CD4-positive, alpha-beta T cell treated with Interleukin-1 beta for 1 hour (primary cell): ENCODE results near the gene AQP11.
"Not testable (repeated sequence)": the region's sequence is repeated elsewhere in the genome, so short reads cannot be mapped to it uniquely, and the experiment has no call there.

Source experiments
- DNase-seq, 2 donors: peaks; one replicate each; pipeline ENCODE4 v3.0.0-alpha.2; 2020 to 2022

The AQP11 gene, protein sequence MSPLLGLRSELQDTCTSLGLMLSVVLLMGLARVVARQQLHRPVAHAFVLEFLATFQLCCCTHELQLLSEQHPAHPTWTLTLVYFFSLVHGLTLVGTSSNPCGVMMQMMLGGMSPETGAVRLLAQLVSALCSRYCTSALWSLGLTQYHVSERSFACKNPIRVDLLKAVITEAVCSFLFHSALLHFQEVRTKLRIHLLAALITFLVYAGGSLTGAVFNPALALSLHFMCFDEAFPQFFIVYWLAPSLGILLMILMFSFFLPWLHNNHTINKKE

DNA sequence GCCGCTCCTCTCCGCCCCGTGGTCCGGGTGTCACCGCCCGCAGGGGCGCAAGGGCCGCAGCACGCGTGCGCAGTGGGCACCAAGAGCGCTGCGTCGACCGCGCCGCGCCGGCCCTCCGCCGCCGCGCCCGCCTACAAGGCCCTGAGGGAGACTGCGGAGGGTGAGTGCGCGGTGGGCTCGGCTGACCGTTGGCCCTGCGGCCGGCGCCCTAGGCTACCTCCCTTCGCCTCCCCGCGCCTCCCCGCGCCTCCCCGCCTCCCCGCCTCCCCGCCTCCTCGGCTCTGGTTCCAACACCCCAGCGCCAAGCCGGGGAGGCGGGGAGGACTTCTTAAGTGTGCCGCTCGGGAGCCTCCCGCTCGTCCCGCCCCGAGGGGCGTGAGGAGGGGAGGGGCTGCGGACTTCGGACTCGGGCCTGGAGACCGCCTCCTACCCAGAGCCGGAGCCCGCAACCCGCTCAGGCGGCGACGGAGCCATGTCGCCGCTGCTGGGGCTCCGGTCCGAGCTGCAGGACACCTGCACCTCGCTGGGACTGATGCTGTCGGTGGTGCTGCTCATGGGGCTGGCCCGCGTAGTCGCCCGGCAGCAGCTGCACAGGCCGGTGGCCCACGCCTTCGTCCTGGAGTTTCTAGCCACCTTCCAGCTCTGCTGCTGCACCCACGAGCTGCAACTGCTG, at the start of gene AQP11:
Gene AQP11, plus strand, starts transcription at position 433 of the 673 bp plus-strand sequence. Its CDS starts 40 bp downstream, at position 473.
- peak; percentile 47 to 61 for DNase-seq

DNA sequence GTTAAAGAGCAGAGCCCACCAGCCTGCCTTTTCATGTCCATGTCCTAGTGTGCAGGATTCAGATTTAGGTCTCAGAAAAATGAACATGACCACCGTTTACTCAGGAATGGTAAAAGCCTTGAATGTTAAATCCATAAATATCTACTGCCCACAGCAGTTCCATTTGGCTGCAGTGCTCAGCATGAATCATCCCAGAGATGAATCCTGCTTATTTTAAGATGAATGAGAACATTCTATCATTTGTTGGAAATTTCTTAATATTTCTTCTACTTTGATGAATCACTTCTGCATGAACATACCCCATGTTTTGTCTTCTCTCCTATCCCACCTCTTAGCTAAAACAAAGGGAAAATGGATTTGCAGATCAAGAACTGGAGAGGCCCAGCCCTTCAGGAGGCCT, 47.5 kb upstream of the AQP11 start:
- DNase-seq = no peak

DNA sequence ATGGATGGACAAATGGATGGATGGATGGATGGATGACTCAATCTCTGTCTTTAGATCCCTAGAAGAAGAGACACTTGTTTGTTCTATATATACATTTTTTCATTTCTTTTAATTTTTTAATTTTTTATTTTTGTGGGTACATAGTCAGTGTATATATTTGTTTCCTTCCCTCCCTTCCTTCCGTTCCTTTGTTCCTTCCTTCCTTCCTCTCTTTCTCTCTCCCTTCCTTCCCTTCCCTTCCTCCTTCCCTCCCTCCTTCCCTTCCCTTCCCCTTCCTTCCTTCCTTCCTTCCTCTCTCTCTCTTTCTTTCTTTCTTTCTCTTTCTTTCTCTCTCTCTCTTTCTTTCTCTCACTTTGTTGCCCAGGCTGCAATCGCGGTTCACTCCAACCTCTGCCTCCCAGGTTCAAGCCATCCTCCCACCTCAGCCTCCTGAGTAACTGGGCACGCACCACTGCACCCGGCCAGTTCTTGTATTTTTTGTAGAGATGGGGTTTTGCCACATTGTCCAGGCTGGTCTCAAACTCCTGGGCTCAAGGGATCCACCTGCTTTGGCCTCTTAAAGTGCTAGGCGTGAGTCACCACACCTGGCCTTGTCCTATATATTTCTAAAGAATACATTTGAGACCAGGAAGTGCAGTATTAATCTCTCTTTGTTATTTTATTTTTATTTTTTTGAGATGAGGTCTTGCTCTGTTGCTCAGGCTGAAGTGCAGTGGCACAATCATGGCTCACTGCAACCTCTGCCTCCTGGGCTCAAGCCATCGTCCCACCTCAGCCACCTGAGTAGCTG, 42.5 kb upstream of the AQP11 start:
- DNase-seq = no peak

DNA sequence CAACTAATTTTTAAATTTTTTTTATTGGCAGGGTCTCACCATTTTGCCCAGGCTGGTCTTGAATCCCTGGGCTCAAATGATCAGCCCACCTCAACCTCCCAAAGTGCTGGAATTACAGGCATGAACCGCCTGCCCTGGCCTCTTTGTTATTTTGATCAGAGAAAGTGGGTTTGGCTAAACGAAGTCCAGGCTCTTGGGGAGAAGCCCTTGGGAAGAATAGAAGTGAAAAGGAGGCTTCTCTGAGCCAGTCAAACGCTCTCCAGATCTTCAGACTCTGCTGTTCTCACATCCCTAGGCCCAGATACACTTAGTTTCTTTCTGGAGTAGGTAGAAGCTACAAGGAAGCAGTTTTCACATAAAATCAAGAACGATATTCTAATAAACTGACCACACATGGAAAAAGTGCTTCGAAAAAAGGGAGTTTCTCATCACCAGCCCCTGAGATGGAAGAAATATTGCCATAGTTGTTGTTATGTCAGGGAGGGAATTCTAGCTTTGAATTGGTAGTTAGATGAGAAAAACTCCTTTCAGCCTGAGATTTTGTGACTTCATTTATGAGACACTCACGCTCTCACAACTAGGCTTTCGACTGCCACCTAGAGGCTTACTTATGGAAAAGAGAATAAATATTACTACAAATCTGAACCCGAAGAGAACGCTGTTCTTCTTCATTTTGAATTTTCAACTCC, 41.7 kb upstream of the AQP11 start:
- DNase-seq = peak; percentile 24 to 50

DNA sequence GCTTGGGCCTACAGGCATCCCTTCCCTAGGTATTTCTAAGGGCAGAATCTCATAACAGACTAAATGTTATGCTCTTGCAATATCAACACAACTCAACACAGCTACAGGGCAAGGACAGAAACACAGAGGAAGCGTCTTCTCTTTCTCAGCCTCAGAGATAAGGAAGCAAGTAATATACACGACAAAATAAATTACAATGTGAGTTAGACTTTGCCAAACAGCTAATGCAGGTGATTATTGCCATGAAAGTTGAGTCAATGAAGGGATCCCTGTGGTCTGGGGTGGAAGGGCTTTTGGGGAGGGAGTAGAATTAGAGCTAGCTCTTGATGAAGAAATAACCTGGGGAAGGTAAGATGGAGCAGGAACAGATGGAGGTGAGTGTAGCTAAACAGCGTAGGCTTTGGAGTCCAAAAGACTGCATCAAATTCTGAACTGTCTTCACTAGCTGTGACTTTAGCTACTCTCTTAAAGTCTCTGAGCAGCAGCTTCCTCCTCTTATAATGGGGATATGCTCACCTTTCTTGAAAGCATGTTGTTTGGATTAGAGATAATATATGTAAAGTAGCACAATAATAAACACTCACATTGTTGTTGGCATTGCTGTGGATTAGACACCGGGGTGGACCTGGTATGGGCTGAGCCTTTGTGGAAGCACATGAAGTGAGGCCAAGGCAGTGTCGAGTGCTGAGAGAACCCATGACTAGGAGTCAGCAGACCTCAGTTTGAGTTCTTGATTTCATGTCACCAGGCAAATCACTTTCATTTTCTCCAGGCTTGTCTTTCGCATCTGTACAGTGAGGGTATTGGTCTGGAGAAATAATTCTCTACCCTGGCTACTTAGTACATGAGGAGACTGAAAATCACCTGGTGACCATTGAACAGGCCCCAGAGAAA, 41.0 kb upstream of the AQP11 start:
- no peak for DNase-seq

DNA sequence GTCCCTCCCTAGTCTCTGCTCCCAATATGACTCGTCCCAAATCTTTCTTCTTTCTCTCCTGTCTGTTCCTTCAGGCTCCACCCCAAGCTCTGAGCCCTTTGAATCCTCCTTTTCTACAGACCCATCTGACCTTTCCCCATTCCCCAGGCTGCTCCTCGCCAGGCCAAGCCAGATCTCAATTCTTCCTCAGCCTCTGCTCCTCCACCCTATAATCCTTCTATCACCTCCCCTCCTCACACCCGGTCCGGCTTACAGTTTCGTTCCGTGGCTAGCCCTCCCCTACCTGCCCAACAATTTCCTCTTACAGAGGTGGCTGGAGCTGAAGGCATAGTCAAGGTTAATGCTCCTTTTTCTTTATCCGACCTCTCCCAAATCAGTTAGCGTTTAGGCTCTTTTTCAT, 38.3 kb upstream of the AQP11 start:
- DNase-seq = not testable (repeated sequence)

DNA sequence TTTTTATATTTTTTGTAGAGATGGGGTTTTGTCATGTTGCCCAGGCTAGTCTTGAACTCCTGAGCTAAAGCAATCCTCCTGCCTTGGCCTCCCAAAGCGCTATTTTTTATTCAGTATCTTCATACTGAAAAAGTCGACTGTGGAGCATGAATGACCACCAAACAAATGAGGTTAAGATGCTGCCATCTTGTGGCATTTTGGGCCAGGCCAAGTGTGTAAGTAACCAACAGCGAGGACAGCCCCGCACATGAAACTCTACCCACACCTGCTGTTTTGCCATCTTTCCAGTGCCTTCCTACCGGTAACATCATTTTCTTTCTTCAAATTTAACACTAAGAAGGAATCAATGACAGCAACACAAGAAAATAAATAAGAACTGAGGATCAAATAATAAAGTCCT, 32.2 kb upstream of the AQP11 start:
- no peak for DNase-seq

DNA sequence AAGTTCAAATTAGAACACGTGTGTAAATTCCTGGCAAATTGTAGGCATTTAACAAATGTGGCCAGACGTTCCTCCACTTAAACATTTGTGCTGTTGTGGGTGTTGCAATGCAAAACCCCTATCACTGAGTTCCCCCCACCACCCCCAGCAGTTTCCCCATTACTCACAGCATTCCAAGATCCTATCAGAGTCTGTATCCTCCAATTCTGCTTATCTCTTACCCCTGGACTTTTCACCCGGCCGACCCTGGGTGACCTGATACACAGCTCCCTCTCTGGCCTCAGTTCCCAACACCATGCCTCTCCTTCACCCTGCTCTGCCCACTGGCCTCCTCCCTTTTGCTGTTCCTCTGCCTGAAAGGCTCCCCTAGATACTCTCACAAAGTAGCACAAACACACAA, 31.4 kb upstream of the AQP11 start:
- no peak for DNase-seq

DNA sequence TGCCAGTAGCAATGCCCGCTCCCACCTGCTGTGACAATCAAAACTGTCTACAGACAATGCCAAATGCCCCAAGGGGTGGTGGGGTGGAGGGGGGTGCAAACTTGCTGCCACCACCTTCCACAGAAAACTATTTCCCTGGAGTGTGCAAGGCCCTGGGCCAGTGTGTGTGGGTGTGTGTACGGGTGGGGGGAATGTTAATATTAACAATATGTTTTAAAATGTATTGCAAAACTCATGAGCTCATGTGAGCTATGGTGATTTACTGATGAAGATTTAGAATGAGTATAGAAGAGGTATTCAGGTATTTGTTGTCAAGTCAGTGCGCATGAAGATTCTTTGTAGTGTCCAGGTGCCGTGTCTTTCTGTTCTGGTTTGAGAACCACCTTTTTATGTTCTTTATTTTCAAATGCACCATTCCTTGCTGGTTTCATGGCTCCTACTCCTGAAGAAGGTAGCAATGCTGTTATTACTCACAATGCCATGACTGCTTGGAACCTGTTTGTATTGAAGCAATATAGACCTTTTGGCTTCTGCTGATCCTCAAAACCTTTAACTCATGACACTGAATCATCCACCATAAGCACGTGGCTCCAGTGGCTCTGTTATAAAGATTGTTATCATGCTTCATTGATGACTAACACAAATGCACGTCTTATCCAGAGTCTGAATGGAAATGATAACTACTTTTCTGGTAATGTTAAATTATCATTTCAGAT, 29.9 kb upstream of the AQP11 start:
- no peak for DNase-seq

DNA sequence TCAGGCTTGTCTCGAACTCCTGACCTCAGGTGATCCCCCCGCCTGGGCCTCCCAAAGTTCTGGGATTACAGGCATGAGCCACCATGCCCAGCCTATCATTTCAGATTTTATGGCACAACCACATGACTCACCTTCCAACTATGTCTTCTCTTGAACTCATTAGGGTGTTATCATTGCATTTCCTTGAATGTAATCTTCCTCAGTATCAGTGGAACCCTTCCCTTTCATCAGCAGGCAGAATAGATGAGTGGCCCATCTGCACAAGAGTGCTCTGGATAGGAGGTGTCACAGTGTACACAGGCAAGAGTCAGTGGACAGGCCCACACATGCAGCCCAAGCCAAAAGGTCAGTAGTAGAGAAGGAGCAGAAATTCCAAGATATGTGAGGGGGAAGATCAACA, 29.1 kb upstream of the AQP11 start:
- no peak for DNase-seq

DNA sequence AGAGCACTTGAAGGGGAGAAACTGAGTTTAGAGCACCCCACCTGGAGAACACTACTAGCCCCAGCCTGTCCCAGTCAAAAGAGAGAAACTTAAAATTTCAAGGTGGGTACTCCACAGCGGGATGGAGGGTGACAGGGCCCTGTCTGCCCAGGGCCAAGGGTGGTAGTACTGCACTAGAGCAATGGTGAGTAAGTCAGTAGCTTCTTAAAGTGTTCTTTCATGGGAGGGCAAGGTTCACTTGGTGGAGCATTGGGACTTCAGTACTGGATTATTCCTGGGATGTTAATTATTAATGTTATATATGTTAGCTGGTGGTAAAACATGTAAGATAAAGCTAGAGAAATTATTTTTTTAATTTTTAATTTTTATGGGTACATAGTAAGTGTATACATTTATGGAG, 28.5 kb upstream of the AQP11 start:
- DNase-seq = no peak

DNA sequence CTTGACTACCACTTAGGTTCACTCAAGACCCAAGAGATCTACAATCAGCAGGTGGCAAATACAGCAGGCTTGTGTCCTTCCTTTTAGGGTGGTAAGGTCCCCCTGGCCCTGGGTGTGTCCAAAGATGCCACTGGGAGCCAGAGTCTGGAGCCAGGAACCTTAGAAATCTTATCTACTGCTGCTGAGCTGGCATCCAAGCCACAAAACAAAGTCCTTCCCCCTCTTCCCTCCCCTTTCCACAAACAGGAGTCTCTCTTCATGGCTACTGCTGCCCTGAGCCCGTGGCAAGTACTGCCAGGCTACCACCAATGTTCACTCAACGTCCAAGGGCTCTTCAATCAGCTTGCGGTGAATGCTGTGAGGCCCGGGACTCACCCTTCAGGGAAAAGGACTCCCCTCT, 21.4 kb upstream of the AQP11 start:
- no peak for DNase-seq

DNA sequence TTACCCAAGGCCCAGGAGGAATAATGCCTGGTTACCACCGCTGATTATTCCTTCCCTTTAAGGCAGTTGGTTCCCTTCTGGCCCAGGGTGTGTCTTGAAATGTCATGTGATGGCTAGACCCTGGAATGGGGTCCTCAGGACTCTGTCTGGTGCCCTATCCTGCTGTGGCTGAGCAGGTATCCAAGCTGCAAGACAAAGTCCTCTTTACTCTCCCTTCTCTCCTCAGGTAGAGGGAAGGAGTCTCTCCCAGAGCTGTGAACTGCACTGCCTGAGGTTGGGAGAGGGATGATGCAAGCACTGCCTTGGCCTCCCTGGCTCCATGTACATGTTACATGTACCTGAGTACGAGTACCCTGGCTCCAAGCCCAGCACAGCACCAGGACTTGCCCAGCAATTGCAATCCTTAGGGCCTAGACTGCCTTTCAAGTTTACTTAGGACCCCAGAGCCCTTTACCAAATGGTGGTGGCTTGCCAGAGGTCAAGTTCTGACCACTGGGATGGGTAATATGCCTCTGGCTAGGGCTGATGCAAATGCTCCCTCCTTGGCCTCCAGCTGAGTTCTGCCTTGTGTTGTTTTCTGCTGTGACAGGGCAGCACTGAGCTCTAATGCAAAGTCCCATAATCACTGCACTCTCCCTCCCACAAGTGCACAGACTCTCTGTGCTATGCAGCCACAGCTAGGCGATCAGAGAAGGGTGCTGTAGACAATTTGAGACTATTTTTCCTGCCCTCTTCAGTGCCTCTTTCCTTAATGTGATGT, 20.7 kb upstream of the AQP11 start:
- DNase-seq = no peak

DNA sequence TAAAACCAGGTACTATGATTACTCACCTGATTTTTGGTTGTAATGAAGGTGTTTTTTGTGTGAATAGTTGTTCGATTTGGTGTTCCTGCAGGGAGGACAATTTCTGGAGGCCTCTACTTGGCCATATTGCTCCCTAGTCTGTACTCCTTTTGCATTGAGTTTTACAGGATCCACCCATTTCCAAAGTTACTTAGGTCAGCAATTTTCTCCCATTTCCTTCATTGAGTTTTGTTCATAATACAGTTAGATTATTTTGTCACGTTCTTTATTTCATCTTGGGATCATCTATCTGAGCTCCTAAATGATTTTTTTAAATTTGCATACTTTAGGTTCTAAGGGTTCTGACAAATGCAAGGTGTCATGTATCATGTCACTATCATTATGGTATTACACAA, 20.1 kb upstream of the AQP11 start:
- DNase-seq = no peak

DNA sequence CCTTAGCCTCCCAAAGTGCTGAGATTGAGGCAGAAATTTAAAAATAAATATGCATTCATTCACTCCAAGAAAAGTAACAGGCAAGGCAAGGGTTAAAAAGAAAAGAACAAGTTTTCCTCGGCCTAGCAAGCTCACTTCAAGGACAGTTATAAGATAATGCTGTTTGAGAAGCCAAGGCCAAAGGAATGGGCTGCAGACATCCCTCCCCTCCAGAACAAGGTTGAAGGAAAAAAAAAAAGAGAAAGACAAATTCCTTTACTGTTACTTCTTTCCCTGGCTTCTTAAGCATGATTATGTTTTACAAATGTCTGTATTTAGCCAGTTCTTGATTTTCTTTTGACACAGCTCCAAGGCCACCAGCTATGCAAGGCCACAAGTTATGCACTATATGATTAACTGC, 18.9 kb upstream of the AQP11 start:
- DNase-seq = not testable (repeated sequence)

DNA sequence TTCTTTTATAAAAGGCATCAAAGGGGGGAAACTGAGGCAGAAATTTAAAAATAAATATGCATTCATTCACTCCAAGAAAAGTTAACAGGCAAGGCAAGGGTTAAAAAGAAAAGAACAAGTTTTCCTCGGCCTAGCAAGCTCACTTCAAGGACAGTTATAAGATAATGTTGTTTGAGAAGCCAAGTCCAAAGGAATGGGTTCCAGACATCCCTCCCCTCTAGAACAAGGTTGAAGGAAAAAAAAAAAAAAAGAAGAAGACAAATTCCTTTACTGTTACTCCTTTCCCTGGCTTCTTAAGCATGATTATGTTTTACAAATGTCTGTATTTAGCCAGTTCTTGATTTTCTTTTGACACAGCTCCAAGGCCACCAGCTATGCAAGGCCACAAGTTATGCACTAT, 14.3 kb upstream of the AQP11 start:
- not testable (repeated sequence) for DNase-seq

DNA sequence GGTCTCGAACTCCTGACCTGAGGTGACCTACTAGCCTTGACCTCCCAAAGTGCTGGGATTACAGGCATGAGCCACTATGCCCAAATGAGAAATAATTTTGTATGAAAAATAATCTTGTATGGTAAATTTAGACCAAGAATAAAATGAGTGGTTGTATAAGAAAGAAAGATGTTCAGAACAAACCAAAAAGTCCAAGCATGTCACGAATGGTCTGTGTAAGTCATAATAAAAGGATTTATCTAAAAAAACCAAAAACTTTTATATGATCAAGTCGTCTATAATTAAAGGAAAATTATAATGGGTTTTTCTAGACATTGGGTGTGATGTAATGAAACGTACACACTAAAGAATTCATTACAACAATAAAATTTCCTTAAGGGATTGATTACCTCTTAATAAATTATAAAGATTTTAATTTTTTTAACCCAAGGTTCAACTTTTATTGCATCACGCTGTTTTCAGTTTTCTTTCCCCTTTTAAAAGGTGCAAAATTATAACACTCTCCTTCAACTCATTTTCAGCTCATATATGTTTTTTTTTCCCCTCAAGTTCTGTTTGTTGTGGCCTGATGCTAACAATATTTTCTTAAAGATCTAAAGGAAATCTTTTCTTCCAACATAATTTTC, 8.9 kb upstream of the AQP11 start:
- DNase-seq = no peak

DNA sequence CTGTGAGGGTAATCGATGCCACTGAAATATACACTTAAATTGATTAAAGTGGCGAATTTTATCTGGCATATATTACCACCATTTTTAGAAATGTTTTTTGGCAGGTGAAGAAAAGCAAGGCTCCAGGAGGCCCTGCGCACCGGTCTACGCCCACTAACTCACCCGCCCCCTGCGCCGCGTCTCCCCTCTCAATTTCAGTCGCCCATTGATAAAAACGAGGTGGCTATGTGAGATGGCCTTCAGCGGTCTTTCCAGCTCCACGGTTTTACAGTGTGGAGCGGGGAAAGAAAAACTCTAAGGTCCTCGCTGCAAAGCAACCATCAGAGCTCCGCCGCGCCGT, 602 bp upstream of the AQP11 start:
- DNase-seq = peak in 1 of 2 donors; percentile 5

DNA sequence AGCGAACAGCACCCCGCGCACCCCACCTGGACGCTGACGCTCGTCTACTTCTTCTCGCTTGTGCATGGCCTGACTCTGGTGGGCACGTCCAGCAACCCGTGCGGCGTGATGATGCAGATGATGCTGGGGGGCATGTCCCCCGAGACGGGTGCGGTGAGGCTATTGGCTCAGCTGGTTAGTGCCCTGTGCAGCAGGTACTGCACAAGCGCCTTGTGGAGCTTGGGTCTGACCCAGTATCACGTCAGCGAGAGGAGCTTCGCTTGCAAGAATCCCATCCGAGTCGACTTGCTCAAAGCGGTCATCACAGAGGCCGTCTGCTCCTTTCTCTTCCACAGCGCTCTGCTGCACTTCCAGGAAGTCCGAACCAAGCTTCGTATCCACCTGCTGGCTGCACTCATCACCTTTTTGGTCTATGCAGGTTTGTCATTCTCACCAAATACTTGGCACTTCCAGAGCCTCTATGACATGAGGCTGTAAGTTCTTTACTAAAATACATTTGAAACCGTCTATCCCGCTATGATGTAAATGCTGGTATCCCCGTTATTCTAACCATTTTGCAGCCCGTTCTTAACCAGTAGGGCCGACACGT, 535 bp downstream of the AQP11 start:
- DNase-seq = no peak

DNA sequence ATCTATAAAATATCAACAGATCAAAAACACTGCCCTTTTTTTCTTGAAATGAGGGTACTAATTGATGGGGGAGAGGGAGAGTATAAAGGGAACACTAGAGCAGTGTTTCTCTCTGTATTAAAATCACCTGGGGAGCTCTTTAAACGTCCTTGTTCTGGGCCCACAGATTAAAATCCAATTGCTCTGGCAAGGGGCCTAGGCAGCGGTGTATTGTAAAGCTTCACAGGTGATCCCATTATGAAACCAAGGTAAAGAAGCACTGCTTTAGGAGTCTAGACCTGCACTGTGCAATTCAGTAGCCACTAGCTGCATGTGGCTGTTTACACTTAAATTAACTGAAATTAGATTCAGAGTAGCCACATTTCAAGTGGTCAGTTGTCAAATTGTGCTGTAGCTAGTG, 3.0 kb downstream of the AQP11 start:
- no peak for DNase-seq
